ENCODE results near the gene USP3. TPM values are rescaled to one million over a fixed set of nuclear protein-coding genes. Genes with fewer than 3 reads are reported as not detected.

The USP3 gene
- total and polyA plus RNA-seq, 11 donors: 7.1 to 30.8 (median 18.4) TPM

GRCh38 chr15:63473007-63473748 is 31.2 kb upstream of the USP3 start:
- WGBS, 4 donors: 91 to 94% (median 93%) methylated on average over 9 of the region's 9 CpGs
- Histone ChIP-seq H3K27ac (peak overlapping the region in 1 of 12 donors; percentile 3), H3K36me3 (no peaks in the 10 kb centered on the region), H3K4me1 (peaks cover 0 to 15% (median 3%) of the 10 kb centered on the region in 12 donors), H3K4me3 (no peak overlapping the region), H3K9me3 (no peaks in the 10 kb centered on the region), H3K27me3 (no peaks in the 10 kb centered on the region)
- ATAC-seq: no peak
- intact Hi-C loops (cut with DNase I): no loop called here
- no peak for DNase-seq
- TF ChIP-seq CTCF (IDR thresholded peaks at IDR 0.05) (no peak), POLR2A (IDR thresholded peaks at IDR 0.05) (no peak)

GRCh38 chr15:63473749-63473998 is 30.7 kb upstream of the USP3 start:
- peak overlapping the region in 1 of 12 donors; percentile 3 for H3K27ac ChIP-seq
- intact Hi-C loops (cut with DNase I): no loop called here
- ATAC-seq (no peak), DNase-seq (no peak)
- 98 to 100% (median 99%) methylated on average over 1 of the region's 1 CpG for WGBS, 4 donors
- H3K36me3 ChIP-seq: no peaks in the 10 kb centered on the region
- H3K9me3 ChIP-seq: no peaks in the 10 kb centered on the region
- no peak overlapping the region for H3K4me3 ChIP-seq
- peaks cover 0 to 15% (median 3%) of the 10 kb centered on the region in 12 donors for H3K4me1 ChIP-seq
- TF ChIP-seq POLR2A (IDR thresholded peaks at IDR 0.05) (no peak), CTCF (IDR thresholded peaks at IDR 0.05) (no peak)
- no peaks in the 10 kb centered on the region for H3K27me3 ChIP-seq

GRCh38 chr15:63473999-63474809 is 30.2 kb upstream of the USP3 start:
- no peak for TF ChIP-seq CTCF (IDR thresholded peaks at IDR 0.05)
- no peak for TF ChIP-seq POLR2A (IDR thresholded peaks at IDR 0.05)
- 67 to 79% (median 76%) methylated on average over 4 of the region's 4 CpGs for WGBS, 4 donors
- Histone ChIP-seq H3K36me3 (no peaks in the 10 kb centered on the region), H3K9me3 (no peaks in the 10 kb centered on the region), H3K27ac (peak overlapping the region in 2 of 12 donors; percentile 3 to 37), H3K4me1 (peaks cover 0 to 21% (median 3%) of the 10 kb centered on the region in 12 donors), H3K4me3 (no peak overlapping the region), H3K27me3 (no peaks in the 10 kb centered on the region)
- intact Hi-C loops (cut with DNase I): no loop called here
- ATAC-seq (peak in 1 of 4 donors; percentile 43), DNase-seq (no peak)

GRCh38 chr15:63474810-63475316 is 29.5 kb upstream of the USP3 start:
- H3K27me3 ChIP-seq: no peaks in the 10 kb centered on the region
- TF ChIP-seq POLR2A (IDR thresholded peaks at IDR 0.05) (no peak), CTCF (IDR thresholded peaks at IDR 0.05) (no peak)
- peaks cover 0 to 27% (median 3%) of the 10 kb centered on the region in 12 donors for H3K4me1 ChIP-seq
- 87 to 94% (median 93%) methylated on average over 9 of the region's 9 CpGs for WGBS, 4 donors
- ATAC-seq: peak in 1 of 4 donors; percentile 33
- no peak overlapping the region for H3K4me3 ChIP-seq
- peak overlapping the region in 1 of 12 donors; percentile 3 for H3K27ac ChIP-seq
- H3K9me3 ChIP-seq: no peaks in the 10 kb centered on the region
- intact Hi-C loops (cut with DNase I): no loop called here
- no peak for DNase-seq
- no peaks in the 10 kb centered on the region for H3K36me3 ChIP-seq

Data from heart left ventricle (tissue), 16 donors.